Measurements from ENCODE around the gene PDCD4. TPM values are rescaled to one million over a fixed set of nuclear protein-coding genes. Genes with fewer than 3 reads are reported as not detected.

PDCD4 gene
- 31.5 to 35.4 TPM (median 33.2 TPM) in 5 replicates for total RNA-seq (2022; extraction: Qiagen RNA extraction; ENCODE audit: low read depth)

GRCh38 chr10:110871298-110872084, at the start of gene PDCD4:
Gene PDCD4 (plus strand): TSS chr10:110871928. CDS start chr10:110876028, 4,100 bp downstream.

GRCh38 chr10:110918643-110919348, 47.1 kb downstream of the PDCD4 start, which contains the start of gene BBIP1:
Gene BBIP1 (minus strand): TSS chr10:110919180. CDS start chr10:110918157, 1,023 bp downstream.

GRCh38 chr10:110919349-110919931, 47.7 kb downstream of the PDCD4 start, which contains the start of gene SHOC2:
Gene SHOC2 (plus strand): TSS chr10:110919604. CDS start chr10:110964359, 44,755 bp downstream.

Other genes with a start within 250 kb of the PDCD4 start
- gene RBM20, start 227.6 kb upstream of the PDCD4 start, total RNA-seq (2022; extraction: Qiagen RNA extraction; ENCODE audit: low read depth), result 1.4 to 1.8 TPM (median 1.6 TPM) in 5 replicates
- gene BBIP1, start 47.3 kb downstream of the PDCD4 start, total RNA-seq (2022; extraction: Qiagen RNA extraction; ENCODE audit: low read depth), result 34.8 to 51.2 TPM (median 36.0 TPM) in 5 replicates
- gene SHOC2, start 47.7 kb downstream of the PDCD4 start, total RNA-seq (2022; extraction: Qiagen RNA extraction; ENCODE audit: low read depth), result 9.1 to 22.4 TPM (median 19.6 TPM) in 5 replicates
- gene ADRA2A, start 205.1 kb downstream of the PDCD4 start, total RNA-seq (2022; extraction: Qiagen RNA extraction; ENCODE audit: low read depth), result 0.05 to 0.07 TPM (median 0.06 TPM) in 4 of 5 replicates, not detected in the other

Data from A549 treated with RU486 at 1 μM for 4 hours (cell line).